ENCODE measurements around the gene KCNIP4.

The KCNIP4 gene

GRCh38 chr4:21752616-21753015, 196.0 kb downstream of the KCNIP4 start:
- H4K5ac ChIP-seq (ENCODE audit: low read length): no peak overlapping the region

GRCh38 chr4:21749924-21750323, 198.6 kb downstream of the KCNIP4 start:
- Histone ChIP-seq H2BK120ac (ENCODE audit: low read depth, low read length) (no peak overlapping the region), H4K5ac (ENCODE audit: low read length) (no peak overlapping the region), H3K23ac (ENCODE audit: low read length) (no peak overlapping the region), H3K9ac (ENCODE audit: low read length) (no peak overlapping the region), H3K56ac (ENCODE audit: low read length) (no peak overlapping the region), H3K27me3 (ENCODE audit: insufficient read depth, low read length, poor library complexity) (no peaks in the 10 kb centered on the region), H3K4me1 (ENCODE audit: control insufficient read depth, low read depth, low read length) (no peaks in the 10 kb centered on the region), H3K18ac (ENCODE audit: low read length) (no peak overlapping the region), H3K27ac (ENCODE audit: low read depth, low read length) (no peak overlapping the region), H3K79me2 (ENCODE audit: control insufficient read depth, insufficient read depth, low read length) (no peaks in the 10 kb centered on the region), H3K36me3 (ENCODE audit: control insufficient read depth, insufficient read depth, low read length) (no peaks in the 10 kb centered on the region), H3K4ac (ENCODE audit: low read depth, low read length) (no peak overlapping the region), H4K8ac (ENCODE audit: low read depth, low read length) (no peak overlapping the region), H2AK5ac (ENCODE audit: low read length) (no peak overlapping the region), H2BK5ac (ENCODE audit: low read length) (no peak overlapping the region), H3K4me2 (ENCODE audit: low read length) (no peak overlapping the region), H2BK15ac (replicated peaks; ENCODE audit: low read depth) (no peak overlapping the region), H3K4me3 (ENCODE audit: low read length) (no peak overlapping the region), H3K79me1 (ENCODE audit: low read length) (no peaks in the 10 kb centered on the region)
- no CpG with 5 or more reads among the region's 3 CpGs for WGBS (ENCODE audit: extremely low coverage, insufficient coverage, low lambda C conversion rate)
- no peak for DNase-seq

More at GRCh38 chr4:21752616-21753015, 196.0 kb downstream of the KCNIP4 start:
- no peaks in the 10 kb centered on the region for H3K36me3 ChIP-seq (ENCODE audit: control insufficient read depth, insufficient read depth, low read length)
- H3K4ac ChIP-seq (ENCODE audit: low read depth, low read length): no peak overlapping the region
- no peaks in the 10 kb centered on the region for H3K79me2 ChIP-seq (ENCODE audit: control insufficient read depth, insufficient read depth, low read length)
- H3K56ac ChIP-seq (ENCODE audit: low read length): no peak overlapping the region
- no peak overlapping the region for H3K4me2 ChIP-seq (ENCODE audit: low read length)
- no peaks in the 10 kb centered on the region for H3K4me1 ChIP-seq (ENCODE audit: control insufficient read depth, low read depth, low read length)
- H3K27ac ChIP-seq (ENCODE audit: low read depth, low read length): no peak overlapping the region
- no peaks in the 10 kb centered on the region for H3K79me1 ChIP-seq (ENCODE audit: low read length)
- no peak overlapping the region for H3K4me3 ChIP-seq (ENCODE audit: low read length)
- DNase-seq: no peak
- no peak overlapping the region for H2AK5ac ChIP-seq (ENCODE audit: low read length)
- no peak overlapping the region for H2BK15ac ChIP-seq (replicated peaks; ENCODE audit: low read depth)
- no peak overlapping the region for H2BK5ac ChIP-seq (ENCODE audit: low read length)
- no peak overlapping the region for H3K18ac ChIP-seq (ENCODE audit: low read length)
- H3K27me3 ChIP-seq (ENCODE audit: insufficient read depth, low read length, poor library complexity): no peaks in the 10 kb centered on the region
- no peak overlapping the region for H4K8ac ChIP-seq (ENCODE audit: low read depth, low read length)
- H3K23ac ChIP-seq (ENCODE audit: low read length): no peak overlapping the region
- H3K9ac ChIP-seq (ENCODE audit: low read length): no peak overlapping the region
- no peak overlapping the region for H2BK120ac ChIP-seq (ENCODE audit: low read depth, low read length)

GRCh38 chr4:21749412-21749811, 199.2 kb downstream of the KCNIP4 start:
- no peak overlapping the region for H3K9ac ChIP-seq (ENCODE audit: low read length)
- no peaks in the 10 kb centered on the region for H3K79me2 ChIP-seq (ENCODE audit: control insufficient read depth, insufficient read depth, low read length)
- H2BK5ac ChIP-seq (ENCODE audit: low read length): no peak overlapping the region
- no peak overlapping the region for H4K5ac ChIP-seq (ENCODE audit: low read length)
- H3K56ac ChIP-seq (ENCODE audit: low read length): no peak overlapping the region
- H3K27ac ChIP-seq (ENCODE audit: low read depth, low read length): no peak overlapping the region
- no peaks in the 10 kb centered on the region for H3K4me1 ChIP-seq (ENCODE audit: control insufficient read depth, low read depth, low read length)
- WGBS (ENCODE audit: extremely low coverage, insufficient coverage, low lambda C conversion rate): no CpG with 5 or more reads among the region's 4 CpGs
- no peak overlapping the region for H4K8ac ChIP-seq (ENCODE audit: low read depth, low read length)
- H3K4ac ChIP-seq (ENCODE audit: low read depth, low read length): no peak overlapping the region
- H2BK120ac ChIP-seq (ENCODE audit: low read depth, low read length): no peak overlapping the region
- H3K4me3 ChIP-seq (ENCODE audit: low read length): no peak overlapping the region
- H2AK5ac ChIP-seq (ENCODE audit: low read length): no peak overlapping the region
- H2BK15ac ChIP-seq (replicated peaks; ENCODE audit: low read depth): no peak overlapping the region
- no peaks in the 10 kb centered on the region for H3K36me3 ChIP-seq (ENCODE audit: control insufficient read depth, insufficient read depth, low read length)
- DNase-seq: no peak
- H3K79me1 ChIP-seq (ENCODE audit: low read length): no peaks in the 10 kb centered on the region
- H3K4me2 ChIP-seq (ENCODE audit: low read length): no peak overlapping the region
- H3K18ac ChIP-seq (ENCODE audit: low read length): no peak overlapping the region
- no peaks in the 10 kb centered on the region for H3K27me3 ChIP-seq (ENCODE audit: insufficient read depth, low read length, poor library complexity)
- H3K23ac ChIP-seq (ENCODE audit: low read length): no peak overlapping the region

GRCh38 chr4:21744046-21744445, 204.5 kb downstream of the KCNIP4 start:
- DNase-seq: no peak
- Histone ChIP-seq H3K36me3 (ENCODE audit: control insufficient read depth, insufficient read depth, low read length) (no peaks in the 10 kb centered on the region), H3K4me3 (ENCODE audit: low read length) (no peak overlapping the region), H3K56ac (ENCODE audit: low read length) (no peak overlapping the region), H2BK15ac (replicated peaks; ENCODE audit: low read depth) (no peak overlapping the region), H3K27me3 (ENCODE audit: insufficient read depth, low read length, poor library complexity) (no peaks in the 10 kb centered on the region), H3K23ac (ENCODE audit: low read length) (no peak overlapping the region), H3K4me2 (ENCODE audit: low read length) (no peak overlapping the region), H4K5ac (ENCODE audit: low read length) (no peak overlapping the region), H3K4me1 (ENCODE audit: control insufficient read depth, low read depth, low read length) (no peaks in the 10 kb centered on the region), H2BK5ac (ENCODE audit: low read length) (no peak overlapping the region), H3K79me1 (ENCODE audit: low read length) (no peaks in the 10 kb centered on the region), H3K18ac (ENCODE audit: low read length) (no peak overlapping the region), H3K27ac (ENCODE audit: low read depth, low read length) (no peak overlapping the region), H4K8ac (ENCODE audit: low read depth, low read length) (no peak overlapping the region), H2AK5ac (ENCODE audit: low read length) (no peak overlapping the region), H3K79me2 (ENCODE audit: control insufficient read depth, insufficient read depth, low read length) (no peaks in the 10 kb centered on the region), H2BK120ac (ENCODE audit: low read depth, low read length) (no peak overlapping the region), H3K9ac (ENCODE audit: low read length) (no peak overlapping the region), H3K4ac (ENCODE audit: low read depth, low read length) (no peak overlapping the region)

- no peak overlapping the region for H2AK5ac ChIP-seq (ENCODE audit: low read length)
- H2BK120ac ChIP-seq (ENCODE audit: low read depth, low read length): no peak overlapping the region
- H3K27me3 ChIP-seq (ENCODE audit: insufficient read depth, low read length, poor library complexity): no peaks in the 10 kb centered on the region
- no peak overlapping the region for H3K23ac ChIP-seq (ENCODE audit: low read length)
- no peak overlapping the region for H3K56ac ChIP-seq (ENCODE audit: low read length)
- H3K9ac ChIP-seq (ENCODE audit: low read length): no peak overlapping the region
- H3K4ac ChIP-seq (ENCODE audit: low read depth, low read length): no peak overlapping the region
- H3K4me3 ChIP-seq (ENCODE audit: low read length): no peak overlapping the region
- H2BK15ac ChIP-seq (replicated peaks; ENCODE audit: low read depth): no peak overlapping the region
- H3K18ac ChIP-seq (ENCODE audit: low read length): no peak overlapping the region
- DNase-seq: no peak
- no peak overlapping the region for H4K8ac ChIP-seq (ENCODE audit: low read depth, low read length)
- H3K4me1 ChIP-seq (ENCODE audit: control insufficient read depth, low read depth, low read length): no peaks in the 10 kb centered on the region
- no peak overlapping the region for H4K5ac ChIP-seq (ENCODE audit: low read length)
- H3K4me2 ChIP-seq (ENCODE audit: low read length): no peak overlapping the region
- no peak overlapping the region for H3K27ac ChIP-seq (ENCODE audit: low read depth, low read length)
- no peaks in the 10 kb centered on the region for H3K79me1 ChIP-seq (ENCODE audit: low read length)
- no peaks in the 10 kb centered on the region for H3K79me2 ChIP-seq (ENCODE audit: control insufficient read depth, insufficient read depth, low read length)
- H2BK5ac ChIP-seq (ENCODE audit: low read length): no peak overlapping the region
- no peaks in the 10 kb centered on the region for H3K36me3 ChIP-seq (ENCODE audit: control insufficient read depth, insufficient read depth, low read length)
- WGBS (ENCODE audit: extremely low coverage, insufficient coverage, low lambda C conversion rate): no CpG with 5 or more reads among the region's 2 CpGs
Observed at GRCh38 chr4:21742326-21742725, 206.2 kb downstream of the KCNIP4 start.

GRCh38 chr4:21738821-21739220, 209.8 kb downstream of the KCNIP4 start:
- no peak overlapping the region for H3K4me3 ChIP-seq (ENCODE audit: low read length)
- no peak overlapping the region for H4K8ac ChIP-seq (ENCODE audit: low read depth, low read length)
- H2BK5ac ChIP-seq (ENCODE audit: low read length): no peak overlapping the region
- H3K9ac ChIP-seq (ENCODE audit: low read length): no peak overlapping the region
- no peaks in the 10 kb centered on the region for H3K79me1 ChIP-seq (ENCODE audit: low read length)
- no peak overlapping the region for H3K4me2 ChIP-seq (ENCODE audit: low read length)
- H3K23ac ChIP-seq (ENCODE audit: low read length): no peak overlapping the region
- no peak overlapping the region for H2BK120ac ChIP-seq (ENCODE audit: low read depth, low read length)
- H2BK15ac ChIP-seq (replicated peaks; ENCODE audit: low read depth): no peak overlapping the region
- H2AK5ac ChIP-seq (ENCODE audit: low read length): no peak overlapping the region
- H3K4me1 ChIP-seq (ENCODE audit: control insufficient read depth, low read depth, low read length): no peaks in the 10 kb centered on the region
- H4K5ac ChIP-seq (ENCODE audit: low read length): no peak overlapping the region
- H3K36me3 ChIP-seq (ENCODE audit: control insufficient read depth, insufficient read depth, low read length): no peaks in the 10 kb centered on the region
- no peak overlapping the region for H3K4ac ChIP-seq (ENCODE audit: low read depth, low read length)
- H3K56ac ChIP-seq (ENCODE audit: low read length): no peak overlapping the region
- no peak for DNase-seq
- H3K27me3 ChIP-seq (ENCODE audit: insufficient read depth, low read length, poor library complexity): no peaks in the 10 kb centered on the region
- no CpG with 5 or more reads among the region's 4 CpGs for WGBS (ENCODE audit: extremely low coverage, insufficient coverage, low lambda C conversion rate)
- no peaks in the 10 kb centered on the region for H3K79me2 ChIP-seq (ENCODE audit: control insufficient read depth, insufficient read depth, low read length)
- no peak overlapping the region for H3K27ac ChIP-seq (ENCODE audit: low read depth, low read length)
- H3K18ac ChIP-seq (ENCODE audit: low read length): no peak overlapping the region
